HepG2 (cell line): ENCODE data around the gene LENG1. TPM values are rescaled to one million over a fixed set of nuclear protein-coding genes. Genes with fewer than 3 reads are reported as not detected.

Source experiments
- ARNT2 ChIP-seq: sonication (generic); formaldehyde crosslinking; IDR thresholded peaks from 2 replicates; pipeline ENCODE4 v1.8.0; 2022; ENCODE audit warnings: mild to moderate bottlenecking, low read depth, missing genetic modification reagents, moderate library complexity
- BATF2 ChIP-seq: sonication (generic); formaldehyde crosslinking; IDR thresholded peaks from 2 replicates; pipeline ENCODE4 v1.8.0; 2022; ENCODE audit warnings: mild to moderate bottlenecking, missing genetic modification reagents, moderate library complexity
- CHD2 ChIP-seq: IDR thresholded peaks from 2 replicates; pipeline ENCODE4 v1.6.1; 2011; ENCODE audit warnings: low read depth, low read length, improper control_type of control experiment
- EZH2 ChIP-seq: conservative IDR thresholded peaks from 2 replicates; pipeline ENCODE4 v1.6.1; 2012; ENCODE audit warnings: mild to moderate bottlenecking, low read depth, low read length, moderate library complexity
- FOXA1 ChIP-seq, 2 experiments: fragments of 450-650 bp in 1 of 2; sonication (generic) in 1 of 2; formaldehyde crosslinking in 1 of 2; IDR thresholded peaks; 2 replicates each; pipeline versions ENCODE4 v1.4.0 to v1.6.1; 2016 to 2020; ENCODE audit warnings: missing genetic modification reagents in 1 of 2
- HDAC2 ChIP-seq: sonication (generic); formaldehyde crosslinking; IDR thresholded peaks from 2 replicates; pipeline ENCODE4 v1.4.0; 2020; ENCODE audit warnings: missing genetic modification reagents
- IKZF5 ChIP-seq: IDR thresholded peaks from 2 replicates; pipeline ENCODE4 v1.6.1; 2018; ENCODE audit warnings: missing genetic modification reagents, mild to moderate bottlenecking, missing compliant biosample characterization
- IRF2 ChIP-seq: IDR thresholded peaks from 2 replicates; pipeline ENCODE4 v1.6.1; 2018; ENCODE audit warnings: missing genetic modification reagents, missing compliant biosample characterization
- JUNB ChIP-seq: sonication (generic); formaldehyde crosslinking; IDR thresholded peaks from 2 replicates; pipeline ENCODE4 v1.8.0; 2022; ENCODE audit warnings: missing genetic modification reagents, mild to moderate bottlenecking, borderline replicate concordance
- KAT8 ChIP-seq: IDR thresholded peaks from 2 replicates; pipeline ENCODE4 v1.6.1; 2016; ENCODE audit warnings: missing genetic modification reagents, missing compliant biosample characterization
- MBNL3 ChIP-seq: fragments of 250-450 bp; sonication (Bioruptor Pico); conservative IDR thresholded peaks from 2 replicates; pipeline ENCODE4 v1.8.0; 2022; ENCODE audit warnings: mild to moderate bottlenecking, inconsistent platforms
- MED1 ChIP-seq: sonication (generic); formaldehyde crosslinking; IDR thresholded peaks from 2 replicates; pipeline ENCODE4 v1.4.0; 2020; ENCODE audit warnings: missing genetic modification reagents
- PHF21A ChIP-seq: sonication (generic); formaldehyde crosslinking; IDR thresholded peaks from 2 replicates; pipeline ENCODE4 v1.5.0; 2020; ENCODE audit warnings: mild to moderate bottlenecking, missing genetic modification reagents
- RAD51 ChIP-seq: fragments of 450-650 bp; IDR thresholded peaks from 2 replicates; pipeline ENCODE4 v1.6.1; 2016; ENCODE audit warnings: borderline replicate concordance
- SETDB1 ChIP-seq: sonication (generic); formaldehyde crosslinking; IDR thresholded peaks from 2 replicates; pipeline ENCODE4 v1.5.1; 2020; ENCODE audit warnings: missing genetic modification reagents, mild to moderate bottlenecking, borderline replicate concordance
- SKI ChIP-seq: fragments of 450-650 bp; IDR thresholded peaks from one replicate; pipeline ENCODE4 v1.6.1; 2018; ENCODE audit warnings: mild to moderate bottlenecking; ENCODE audit not compliant: partially characterized antibody
- SMC3 ChIP-seq: IDR thresholded peaks from 2 replicates; pipeline ENCODE4 v1.6.1; 2011; ENCODE audit warnings: low read length, improper control_type of control experiment
- STAT5B ChIP-seq: sonication (generic); formaldehyde crosslinking; IDR thresholded peaks from 2 replicates; pipeline ENCODE4 v1.4.0; 2020; ENCODE audit warnings: missing genetic modification reagents
- ZBTB38 ChIP-seq: sonication (generic); formaldehyde crosslinking; IDR thresholded peaks from 2 replicates; pipeline ENCODE4 v1.5.1; 2020; ENCODE audit warnings: mild to moderate bottlenecking, missing genetic modification reagents
- ZBTB8A ChIP-seq: sonication (generic); formaldehyde crosslinking; IDR thresholded peaks from 2 replicates; pipeline ENCODE4 v1.4.0; 2020; ENCODE audit warnings: mild to moderate bottlenecking, low read depth, missing genetic modification reagents, borderline replicate concordance
- ZFP91 ChIP-seq: sonication (generic); formaldehyde crosslinking; IDR thresholded peaks from 2 replicates; pipeline ENCODE4 v1.9.0; 2022; ENCODE audit warnings: missing genetic modification reagents, mild to moderate bottlenecking, borderline replicate concordance
- ZNF446 ChIP-seq: sonication (generic); formaldehyde crosslinking; IDR thresholded peaks from 2 replicates; pipeline ENCODE4 v1.5.0; 2020; ENCODE audit warnings: mild to moderate bottlenecking, missing genetic modification reagents
- ZNF556 ChIP-seq: sonication (generic); formaldehyde crosslinking; IDR thresholded peaks from 2 replicates; pipeline ENCODE4 v1.4.0; 2020; ENCODE audit warnings: mild to moderate bottlenecking, missing genetic modification reagents, borderline replicate concordance
- ZNF674 ChIP-seq: sonication (generic); formaldehyde crosslinking; IDR thresholded peaks from 2 replicates; pipeline ENCODE4 v1.5.0; 2020; ENCODE audit warnings: low read depth, mild to moderate bottlenecking, missing genetic modification reagents
- ZNF724P ChIP-seq: sonication (generic); formaldehyde crosslinking; IDR thresholded peaks from 2 replicates; pipeline ENCODE4 v1.8.0; 2022; ENCODE audit warnings: missing genetic modification reagents, borderline replicate concordance
- polyA plus RNA-seq, 8 experiments: library from polyadenylated mRNA; depleted of rRNA in 3 of 8; stranded (reverse) in 7 of 8; unstranded in 1 of 8; fragments of >200 nt; fragmentation: Illumina TruSeq in 4 of 8; extraction: Trizol in 4 of 8; gene quantifications; 2 replicates each; pipeline versions ENCODE4 v1.2.1 to v1.2.3, GENCODE V29; 2011 to 2016; ENCODE audit warnings: low read depth in 4 of 8, missing spikeins in 1 of 8, mixed read lengths in 1 of 8; ENCODE audit not compliant: insufficient read depth in 1 of 8
- total RNA-seq, 5 experiments: library from RNA; depleted of rRNA; stranded (reverse); fragments of >200 nt; fragmentation: Illumina TruSeq; extraction: Trizol; gene quantifications; 2 replicates each; pipeline ENCODE4 v1.2.3, GENCODE V29; 2016; ENCODE audit warnings: low read depth in 1 of 5

LENG1 gene
- total and polyA plus RNA-seq, 2 of the 13 experiments (the other 11 are each of a cell fraction or from before 2014, with no cell fraction given), result 1.8 to 3.8 TPM

GRCh38 chr19:54191011-54191810 lies 31.7 kb upstream of the LENG1 start, which contains the start of gene TSEN34 (continued):
- TF ChIP-seq JUNB (no peak), ZNF724P (CRISPR knock-in tag) (peak; percentile 68; the same call in 1 of the 2 replicates), STAT5B (no peak; the same call in 1 of the 2 replicates), ZBTB8A (CRISPR knock-in tag) (no peak), BATF2 (CRISPR knock-in tag) (peak; percentile 49; the same call in 1 of the 2 replicates), ZFP91 (CRISPR knock-in tag) (peak; percentile 48; the same call in 1 of the 2 replicates), MBNL3 (CRISPR knock-in tag) (no peak), IRF2 (CRISPR knock-in tag) (no peak), ZBTB38 (CRISPR knock-in tag) (peak; percentile 15; the same call in 1 of the 2 replicates), CHD2 (no peak), MED1 (peak; percentile 33), RAD51 (no peak), EZH2 (no peak), ZNF674 (CRISPR knock-in tag) (no peak), FOXA1 (IDR thresholded peaks at IDR 0.05) (no peak), FOXA1 (CRISPR knock-in tag; IDR thresholded peaks at IDR 0.05) (no peak), SETDB1 (no peak), SKI (no peak), PHF21A (no peak), IKZF5 (CRISPR knock-in tag) (peak; percentile 74; the same call in 1 of the 2 replicates), SMC3 (no peak), KAT8 (CRISPR knock-in tag) (peak; percentile 41), ZNF556 (CRISPR knock-in tag) (no peak), HDAC2 (CRISPR knock-in tag) (0 out of 2 replicates have a peak, but pooled peaks have one; percentile 9), ARNT2 (CRISPR knock-in tag) (peak; percentile 73; the same call in 1 of the 2 replicates), ZNF446 (CRISPR knock-in tag) (no peak)
